CD4-positive, alpha-beta T cell (primary cell): Measurements from ENCODE around the gene RPS25. TPM values are rescaled to one million over a fixed set of nuclear protein-coding genes. Genes with fewer than 3 reads are reported as not detected.

ENCODE experiments used
- ATAC-seq: fragments of 200-7000 bp; cut with Tn5 transposase; one replicate; pipeline ENCODE4 v1.10.0; 2022; ENCODE audit warnings: mild to moderate bottlenecking; ENCODE audit not compliant: poor library complexity
- CTCF ChIA-PET: fragments of 350-600 bp; sonication (Branson Sonifier 250); formaldehyde crosslinking; loops from one replicate; lab custom pipeline; 2021; ENCODE audit warnings: antibody characterized with exemption, inconsistent platforms; lab: Charles Lee
- POLR2A ChIA-PET: fragments of 350-600 bp; sonication (Branson Sonifier 250); formaldehyde crosslinking; loops from one replicate; lab custom pipeline; 2021; ENCODE audit warnings: antibody characterized with exemption, inconsistent platforms; lab: Charles Lee
- DNase-seq, 14 experiments: peaks; one replicate each; pipeline ENCODE4 v3.0.0-alpha.2; 2013 to 2020; ENCODE audit warnings: mixed read lengths in 2 of 14
- H3K27ac ChIP-seq, 2 donors: one replicate each; pipeline versions ENCODE4 v1.5.1 to v1.7.0; 2013; ENCODE audit warnings: low read length in 2 of 2, low read depth in 1 of 2, mild to moderate bottlenecking in 1 of 2
- H3K27me3 ChIP-seq, 2 experiments: 1 replicate in 1 of 2; 2 replicates in 1 of 2; pipeline versions ENCODE4 v1.6.1 to v1.7.0; 2013; ENCODE audit warnings: low read length in 2 of 2, control low read depth in 1 of 2, mild to moderate bottlenecking in 1 of 2, moderate library complexity in 1 of 2; ENCODE audit not compliant: insufficient read depth in 2 of 2, control insufficient read depth in 1 of 2
- H3K36me3 ChIP-seq: one replicate; pipeline ENCODE4 v1.6.1; 2013; ENCODE audit warnings: low read length, control low read depth; ENCODE audit not compliant: insufficient read depth
- H3K4me1 ChIP-seq: one replicate; pipeline ENCODE4 v1.6.1; 2013; ENCODE audit warnings: low read length, control low read depth; ENCODE audit not compliant: insufficient read depth
- H3K4me3 ChIP-seq: one replicate; pipeline ENCODE4 v1.5.1; 2013; ENCODE audit warnings: mild to moderate bottlenecking, low read length, moderate library complexity
- H3K9me3 ChIP-seq, 2 experiments: 1 replicate in 1 of 2; 2 replicates in 1 of 2; pipeline versions ENCODE4 v1.6.1 to v1.7.0; 2013; ENCODE audit warnings: low read length in 2 of 2, mild to moderate bottlenecking in 2 of 2, control low read depth in 1 of 2, moderate library complexity in 1 of 2; ENCODE audit not compliant: control insufficient read depth in 1 of 2, insufficient read depth in 1 of 2
- H3K27ac Mint-ChIP-seq: one replicate; pipeline ENCODE4 v1.8.0; 2020; ENCODE audit warnings: mixed read lengths
- H3K27me3 Mint-ChIP-seq: one replicate; pipeline ENCODE4 v1.8.0; 2021; ENCODE audit warnings: mixed read lengths
- H3K36me3 Mint-ChIP-seq: one replicate; pipeline ENCODE4 v1.8.0; 2021; ENCODE audit warnings: low read depth, mixed read lengths
- H3K4me1 Mint-ChIP-seq: one replicate; pipeline ENCODE4 v1.8.0; 2021; ENCODE audit warnings: low read depth, mixed read lengths
- H3K4me3 Mint-ChIP-seq: one replicate; pipeline ENCODE4 v1.8.0; 2020; ENCODE audit warnings: mild to moderate bottlenecking, mixed read lengths
- H3K9me3 Mint-ChIP-seq: one replicate; pipeline ENCODE4 v1.8.0; 2020; ENCODE audit warnings: mixed read lengths
- intact Hi-C, 2 experiments: fragments of 100-400 bp; cut with DNase I in 1 of 2; cut with micrococcal nuclease in 1 of 2; formaldehyde crosslinking; loops; one replicate each; pipeline versions ENCODE4 v1.15.1 to v1.9.0; 2023 to 2025; cut with DNase I, micrococcal nuclease
- total RNA-seq, 174 experiments: library from RNA in 2 of 174; stranded (reverse) in 2 of 174; gene quantifications; one replicate each; pipeline ENCODE4 v1.2.3 and lab custom pipeline; 2021 to 2026
- TF ChIP-seq, protein P1 (sequence below): fragments of 200-600 bp; IDR thresholded peaks from one replicate; pipeline ENCODE4 v1.8.0; 2022; ENCODE audit warnings: antibody characterized with exemption, mild to moderate bottlenecking

Gene RPS25
- total RNA-seq, 2 experiments from 2014 or later, result 2,261 to 2,296 TPM

GRCh38 chr11:119046489-119046888 is 28.3 kb upstream of the RPS25 start:
- no peaks in the 10 kb centered on the region for H3K9me3 Mint-ChIP-seq
- peaks cover 66% of the 10 kb centered on the region for H3K36me3 Mint-ChIP-seq
- CTCF ChIA-PET, result interaction anchor here (0.6 kb wide), 1 partner anchor 85 kb away, joined by 3 read pairs; no protein-coding TSS in a partner anchor
- peaks cover 65% of the 10 kb centered on the region for H3K36me3 ChIP-seq
- intact Hi-C loops, result no loop called here
- no peak overlapping the region for H3K27ac ChIP-seq
- DNase-seq (no peak), ATAC-seq (no peak)
- H3K27me3 ChIP-seq, result no peaks in the 10 kb centered on the region
- peaks cover 4% of the 10 kb centered on the region for H3K4me1 Mint-ChIP-seq
- no peak overlapping the region for H3K4me3 ChIP-seq
- H3K9me3 ChIP-seq, result no peaks in the 10 kb centered on the region
- POLR2A ChIA-PET, result no interaction called here
- H3K4me3 Mint-ChIP-seq, result no peak overlapping the region
- no peaks in the 10 kb centered on the region for H3K27me3 Mint-ChIP-seq
- peaks cover 4% of the 10 kb centered on the region for H3K4me1 ChIP-seq
- no peak overlapping the region for H3K27ac Mint-ChIP-seq
- TF ChIP-seq, protein P1, sequence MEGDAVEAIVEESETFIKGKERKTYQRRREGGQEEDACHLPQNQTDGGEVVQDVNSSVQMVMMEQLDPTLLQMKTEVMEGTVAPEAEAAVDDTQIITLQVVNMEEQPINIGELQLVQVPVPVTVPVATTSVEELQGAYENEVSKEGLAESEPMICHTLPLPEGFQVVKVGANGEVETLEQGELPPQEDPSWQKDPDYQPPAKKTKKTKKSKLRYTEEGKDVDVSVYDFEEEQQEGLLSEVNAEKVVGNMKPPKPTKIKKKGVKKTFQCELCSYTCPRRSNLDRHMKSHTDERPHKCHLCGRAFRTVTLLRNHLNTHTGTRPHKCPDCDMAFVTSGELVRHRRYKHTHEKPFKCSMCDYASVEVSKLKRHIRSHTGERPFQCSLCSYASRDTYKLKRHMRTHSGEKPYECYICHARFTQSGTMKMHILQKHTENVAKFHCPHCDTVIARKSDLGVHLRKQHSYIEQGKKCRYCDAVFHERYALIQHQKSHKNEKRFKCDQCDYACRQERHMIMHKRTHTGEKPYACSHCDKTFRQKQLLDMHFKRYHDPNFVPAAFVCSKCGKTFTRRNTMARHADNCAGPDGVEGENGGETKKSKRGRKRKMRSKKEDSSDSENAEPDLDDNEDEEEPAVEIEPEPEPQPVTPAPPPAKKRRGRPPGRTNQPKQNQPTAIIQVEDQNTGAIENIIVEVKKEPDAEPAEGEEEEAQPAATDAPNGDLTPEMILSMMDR, result no peak

GRCh38 chr11:119044708-119045107 is 26.6 kb upstream of the RPS25 start:
- no peak for ATAC-seq
- POLR2A ChIA-PET, result no interaction called here
- CTCF ChIA-PET, result no interaction called here

GRCh38 chr11:119042927-119043326 is 24.8 kb upstream of the RPS25 start:
- TF ChIP-seq, protein P1, result no peak
- Mint-ChIP-seq H3K27me3 (no peaks in the 10 kb centered on the region), H3K4me3 (no peak overlapping the region), H3K27ac (no peak overlapping the region), H3K4me1 (no peaks in the 10 kb centered on the region), H3K9me3 (no peaks in the 10 kb centered on the region), H3K36me3 (peaks cover 32% of the 10 kb centered on the region)
- no peaks in the 10 kb centered on the region for H3K27me3 ChIP-seq
- H3K4me3 ChIP-seq, result no peak overlapping the region
- H3K27ac ChIP-seq, result no peak overlapping the region
- H3K9me3 ChIP-seq, result no peaks in the 10 kb centered on the region
- intact Hi-C loops, result no loop called here
- CTCF ChIA-PET, result no interaction called here
- no peak for DNase-seq
- no peak for ATAC-seq
- H3K4me1 ChIP-seq, result no peaks in the 10 kb centered on the region
- POLR2A ChIA-PET, result interaction anchor here (0.6 to 1.1 kb wide), 4 partner anchors 20 to 91 kb away, joined by 3 to 4 read pairs (median 3); partner anchors contain the start of genes RPS25 and TRAPPC4
- peaks cover 30% of the 10 kb centered on the region for H3K36me3 ChIP-seq

More at GRCh38 chr11:119044708-119045107, 26.6 kb upstream of the RPS25 start:
- Mint-ChIP-seq H3K27me3 (no peaks in the 10 kb centered on the region), H3K4me3 (no peak overlapping the region), H3K36me3 (peaks cover 48% of the 10 kb centered on the region), H3K27ac (no peak overlapping the region), H3K4me1 (peaks cover 3% of the 10 kb centered on the region), H3K9me3 (no peaks in the 10 kb centered on the region)
- TF ChIP-seq, protein P1, result no peak
- H3K9me3 ChIP-seq, result no peaks in the 10 kb centered on the region
- H3K4me3 ChIP-seq, result no peak overlapping the region
- intact Hi-C loops, result no loop called here
- no peaks in the 10 kb centered on the region for H3K4me1 ChIP-seq
- H3K27me3 ChIP-seq, result no peaks in the 10 kb centered on the region
- H3K27ac ChIP-seq, result no peak overlapping the region
- peaks cover 48% of the 10 kb centered on the region for H3K36me3 ChIP-seq
- no peak for DNase-seq
